ENCODE data around the gene TRIM54. TPM values are rescaled to one million over a fixed set of nuclear protein-coding genes. Genes with fewer than 3 reads are reported as not detected.

The TRIM54 gene
- total RNA-seq, 4 donors from 2014 or later: 0.21 to 2.7 (median 1.3) TPM

DNA sequence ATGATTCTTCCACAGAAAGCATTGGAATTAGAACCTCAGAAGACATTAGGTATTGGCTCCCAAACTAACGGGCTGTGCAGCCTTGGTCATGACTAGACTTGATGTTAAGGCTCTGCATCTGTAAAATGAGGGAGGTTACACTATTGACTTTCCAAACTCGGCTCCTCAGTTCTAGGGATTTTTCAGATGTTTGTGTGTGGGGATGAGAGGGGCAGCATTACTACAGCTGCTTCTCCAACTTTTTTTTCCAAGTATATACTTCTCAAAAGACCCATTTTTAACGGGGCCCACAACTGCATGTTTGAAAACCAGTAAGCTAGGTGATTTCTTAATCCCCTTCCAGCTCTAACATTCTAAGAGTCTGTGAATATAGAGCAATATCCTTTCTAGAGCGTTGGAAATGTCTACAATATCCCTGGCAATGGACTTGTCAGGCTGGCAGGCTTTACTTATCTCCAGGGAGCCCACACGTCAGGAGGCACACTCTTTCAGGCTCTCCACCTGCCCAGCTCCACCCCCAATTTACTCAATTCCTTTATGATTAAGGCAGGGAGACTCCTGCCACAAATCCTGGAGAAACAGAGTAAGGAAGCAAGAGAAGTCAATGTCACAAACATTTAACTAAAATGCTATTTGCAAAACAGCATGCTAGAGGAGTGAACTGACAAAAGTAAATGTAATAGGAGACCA, 41.5 kb downstream of the TRIM54 start:
- no peak for TF ChIP-seq EP300 (IDR thresholded peaks at IDR 0.05)
- TF ChIP-seq, protein P1, sequence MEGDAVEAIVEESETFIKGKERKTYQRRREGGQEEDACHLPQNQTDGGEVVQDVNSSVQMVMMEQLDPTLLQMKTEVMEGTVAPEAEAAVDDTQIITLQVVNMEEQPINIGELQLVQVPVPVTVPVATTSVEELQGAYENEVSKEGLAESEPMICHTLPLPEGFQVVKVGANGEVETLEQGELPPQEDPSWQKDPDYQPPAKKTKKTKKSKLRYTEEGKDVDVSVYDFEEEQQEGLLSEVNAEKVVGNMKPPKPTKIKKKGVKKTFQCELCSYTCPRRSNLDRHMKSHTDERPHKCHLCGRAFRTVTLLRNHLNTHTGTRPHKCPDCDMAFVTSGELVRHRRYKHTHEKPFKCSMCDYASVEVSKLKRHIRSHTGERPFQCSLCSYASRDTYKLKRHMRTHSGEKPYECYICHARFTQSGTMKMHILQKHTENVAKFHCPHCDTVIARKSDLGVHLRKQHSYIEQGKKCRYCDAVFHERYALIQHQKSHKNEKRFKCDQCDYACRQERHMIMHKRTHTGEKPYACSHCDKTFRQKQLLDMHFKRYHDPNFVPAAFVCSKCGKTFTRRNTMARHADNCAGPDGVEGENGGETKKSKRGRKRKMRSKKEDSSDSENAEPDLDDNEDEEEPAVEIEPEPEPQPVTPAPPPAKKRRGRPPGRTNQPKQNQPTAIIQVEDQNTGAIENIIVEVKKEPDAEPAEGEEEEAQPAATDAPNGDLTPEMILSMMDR (IDR thresholded peaks at IDR 0.05): no peak
- TF ChIP-seq POLR2A (IDR thresholded peaks at IDR 0.05): no peak
- no peaks in the 10 kb centered on the region for H3K9me3 ChIP-seq
- 16 to 19% methylated on average over 5 of the region's 5 CpGs for WGBS, 2 donors
- H3K4me3 ChIP-seq: peak overlapping the region; percentile 59 to 85 (median 74)
- no peak for DNase-seq (ENCODE audit: low spot score in 2 of 2)
- no peaks in the 10 kb centered on the region for H3K27me3 ChIP-seq
- peaks cover 0 to 30% (median 0%) of the 10 kb centered on the region in 3 donors for H3K36me3 ChIP-seq
- H3K4me1 ChIP-seq: peaks cover 0 to 28% (median 15%) of the 10 kb centered on the region in 4 donors
- peak overlapping the region; percentile 88 to 97 (median 96) for H3K27ac ChIP-seq

DNA sequence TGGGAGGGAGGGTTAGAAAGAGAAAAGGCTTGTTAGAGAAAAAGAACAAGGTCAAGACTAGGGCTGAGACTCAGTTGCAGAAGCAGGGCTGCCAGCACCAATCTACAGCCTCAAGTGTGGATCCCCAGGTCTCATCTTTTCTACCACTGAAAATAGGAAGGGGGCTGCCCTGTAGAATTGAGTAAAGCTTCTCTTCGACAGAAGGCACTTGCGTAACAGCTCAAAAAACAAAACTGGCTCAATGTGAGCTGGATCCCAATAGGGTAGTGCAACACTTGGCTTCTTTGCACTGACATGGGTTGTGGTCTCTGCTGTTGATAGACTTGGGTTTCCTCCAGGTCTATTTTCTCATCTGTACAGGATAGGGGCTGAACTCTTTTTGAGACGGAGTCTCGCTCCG, 42.5 kb downstream of the TRIM54 start:
- Histone ChIP-seq H3K4me3 (no peak overlapping the region), H3K27me3 (no peaks in the 10 kb centered on the region), H3K9me3 (no peaks in the 10 kb centered on the region), H3K36me3 (peaks cover 0 to 40% (median 6%) of the 10 kb centered on the region in 3 donors), H3K27ac (no peak overlapping the region), H3K4me1 (peaks cover 0 to 28% (median 15%) of the 10 kb centered on the region in 4 donors)
- DNase-seq (ENCODE audit: low spot score in 2 of 2): no peak
- 92 to 96% methylated on average over 2 to 5 of the region's 5 CpGs for WGBS, 2 donors
- no peak for TF ChIP-seq EP300 (IDR thresholded peaks at IDR 0.05)
- TF ChIP-seq POLR2A (IDR thresholded peaks at IDR 0.05): no peak

GRCh38 chr2:27335311-27335710, 53.1 kb downstream of the TRIM54 start:
- DNase-seq (ENCODE audit: low spot score in 2 of 2): no peak
- Histone ChIP-seq H3K36me3 (peaks cover 13 to 99% (median 24%) of the 10 kb centered on the region in 3 donors), H3K27me3 (no peaks in the 10 kb centered on the region), H3K4me1 (no peaks in the 10 kb centered on the region), H3K27ac (no peak overlapping the region), H3K9me3 (no peaks in the 10 kb centered on the region), H3K4me3 (no peak overlapping the region)
- TF ChIP-seq, protein P1 (IDR thresholded peaks at IDR 0.05): no peak
- TF ChIP-seq POLR2A (IDR thresholded peaks at IDR 0.05): no peak
- WGBS, 2 donors: 89 to 96% methylated on average over 3 of the region's 3 CpGs

DNA sequence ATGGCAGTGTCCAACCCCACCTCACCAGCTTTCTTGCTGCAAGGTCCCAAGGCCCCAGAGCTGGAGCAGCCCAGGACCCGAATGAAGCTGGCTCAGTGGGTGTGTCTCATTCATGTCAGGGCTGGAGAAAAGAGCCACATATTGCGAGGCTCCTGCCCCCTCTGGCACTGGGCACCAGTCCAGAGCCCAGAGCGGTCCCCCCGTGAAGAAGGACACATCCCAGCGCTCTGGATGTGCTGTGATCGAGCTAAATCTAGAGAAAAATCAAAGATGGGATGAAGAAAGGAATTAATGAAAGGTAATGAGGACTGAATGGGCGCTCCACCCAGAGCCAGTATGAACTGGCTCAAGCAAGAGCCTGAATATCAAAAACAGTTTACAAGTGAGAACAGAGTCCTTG, 53.9 kb downstream of the TRIM54 start:
- DNase-seq (ENCODE audit: low spot score in 2 of 2): no peak
- 93 to 95% methylated on average over 7 of the region's 7 CpGs for WGBS, 2 donors
- H3K36me3 ChIP-seq: peaks cover 13 to 99% (median 26%) of the 10 kb centered on the region in 3 donors
- no peak for TF ChIP-seq EP300 (IDR thresholded peaks at IDR 0.05)
- no peak for TF ChIP-seq POLR2A (IDR thresholded peaks at IDR 0.05)
- TF ChIP-seq, protein P1 (IDR thresholded peaks at IDR 0.05): no peak
- no peak overlapping the region for H3K27ac ChIP-seq
- H3K9me3 ChIP-seq: no peaks in the 10 kb centered on the region
- H3K27me3 ChIP-seq: no peaks in the 10 kb centered on the region
- no peak overlapping the region for H3K4me3 ChIP-seq
- no peaks in the 10 kb centered on the region for H3K4me1 ChIP-seq

DNA sequence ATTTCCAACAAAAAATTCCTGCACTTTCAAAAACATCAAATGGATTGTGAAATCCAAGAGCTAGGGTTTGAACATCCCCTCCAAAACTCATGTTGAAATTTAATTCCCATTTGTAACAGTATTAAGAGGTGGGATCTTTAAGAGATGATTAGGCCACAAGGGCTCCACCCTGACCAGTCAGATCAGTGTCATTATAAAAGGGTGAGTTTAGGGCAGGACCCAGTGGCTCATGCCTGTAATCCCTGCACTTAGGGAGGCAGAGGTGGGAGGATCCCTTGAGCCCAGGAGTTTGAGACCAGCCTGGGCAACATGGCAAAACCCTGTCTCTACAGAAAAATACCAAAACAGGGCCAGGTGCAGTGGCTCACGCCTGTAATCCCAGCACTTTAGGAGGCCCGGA, 65.4 kb downstream of the TRIM54 start:
- WGBS, 2 donors: 88 to 92% methylated on average over 2 of the region's 2 CpGs
- DNase-seq (ENCODE audit: low spot score in 2 of 2): no peak
- Histone ChIP-seq H3K9me3 (no peaks in the 10 kb centered on the region), H3K27me3 (no peaks in the 10 kb centered on the region), H3K36me3 (peaks cover 0 to 9% (median 0%) of the 10 kb centered on the region in 3 donors), H3K4me1 (peaks cover 0 to 20% (median 0%) of the 10 kb centered on the region in 4 donors), H3K27ac (peak overlapping the region in 1 of 4 donors; percentile 17), H3K4me3 (no peak overlapping the region)
- TF ChIP-seq POLR2A (IDR thresholded peaks at IDR 0.05) (no peak), EP300 (IDR thresholded peaks at IDR 0.05) (no peak)
- TF ChIP-seq, protein P1 (IDR thresholded peaks at IDR 0.05): no peak

All from tibial nerve (tissue), 4 donors.